Astrocyte of the cerebellum (primary cell): Measurements from ENCODE around the gene POLD1.

Source experiments
- DNase-seq: peaks from one replicate; pipeline ENCODE4 v3.0.0-alpha.2; 2011; ENCODE audit warnings: low read depth
- H3K4me3 ChIP-seq: 2 replicates; pipeline ENCODE4 v1.5.1; 2011; ENCODE audit warnings: mild to moderate bottlenecking, low read depth, low read length, moderate library complexity
- CTCF ChIP-seq: IDR thresholded peaks from 2 replicates; pipeline ENCODE4 v1.5.1; 2012; ENCODE audit warnings: low read length, low read depth, moderate library complexity, mild to moderate bottlenecking; ENCODE audit errors: missing control alignments
- in situ Hi-C: cut with HindIII; loops from 2 replicates; pipeline ENCODE4 v1.10.0; 2017; ENCODE audit warnings: low sequenced_read_pairs

Gene POLD1

DNA sequence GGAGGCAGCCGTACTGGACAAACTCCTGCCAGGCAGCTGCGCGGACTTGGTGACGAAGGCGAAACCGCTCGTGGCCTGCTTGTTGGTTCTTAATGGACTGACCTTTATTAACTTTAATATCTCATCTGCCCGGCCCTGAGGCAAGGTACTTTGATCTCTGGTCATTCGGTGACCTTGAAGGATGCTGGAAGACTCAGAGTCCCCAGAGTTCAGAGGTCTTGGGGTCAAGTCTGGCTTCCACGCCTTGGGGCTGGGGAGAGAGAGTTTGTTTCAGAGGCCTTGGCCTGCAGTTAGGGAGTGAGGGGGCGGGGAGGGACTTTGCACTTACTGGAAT lies 82.5 kb downstream of the POLD1 start:
- in situ Hi-C loops: no loop called here
- no peak for TF ChIP-seq CTCF
- H3K4me3 ChIP-seq: no peak overlapping the region
- no peak for DNase-seq

GRCh38 chr19:50467566-50467965 lies 83.4 kb downstream of the POLD1 start:
- H3K4me3 ChIP-seq: no peak overlapping the region
- DNase-seq: no peak
- TF ChIP-seq CTCF: no peak
- in situ Hi-C loops: no loop called here
